HG03097 (cell line): ENCODE results near the gene EVA1A.

Source experiments
- ATAC-seq: cut with Tn5 transposase; IDR thresholded peaks from one replicate; pipeline ENCODE4 v1.9.1; 2021; ENCODE audit not compliant: unreplicated experiment, low FRiP score

The EVA1A gene

GRCh38 chr2:75564026-75564688 lies 3.4 kb upstream of the EVA1A start:
- no peak for ATAC-seq

DNA sequence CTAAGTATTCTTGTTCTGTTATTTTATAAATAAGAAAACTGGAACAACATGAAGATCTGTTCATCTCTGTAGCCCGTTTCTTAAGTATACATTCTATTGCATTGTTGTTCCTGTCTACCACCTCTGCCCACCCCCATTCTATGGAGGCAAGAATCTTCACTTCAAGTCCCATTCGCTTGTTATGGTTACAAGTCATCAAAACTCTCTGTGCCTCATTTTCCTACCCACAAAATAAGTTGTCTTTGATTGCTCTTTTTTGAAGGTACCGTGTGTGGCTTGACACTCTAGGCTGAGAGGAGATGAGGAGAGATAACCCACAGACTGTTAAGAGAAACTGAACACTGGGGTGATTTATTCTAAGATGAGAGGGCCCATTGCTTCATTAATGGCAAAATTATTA lies 2.9 kb upstream of the EVA1A start:
- no peak for ATAC-seq

DNA sequence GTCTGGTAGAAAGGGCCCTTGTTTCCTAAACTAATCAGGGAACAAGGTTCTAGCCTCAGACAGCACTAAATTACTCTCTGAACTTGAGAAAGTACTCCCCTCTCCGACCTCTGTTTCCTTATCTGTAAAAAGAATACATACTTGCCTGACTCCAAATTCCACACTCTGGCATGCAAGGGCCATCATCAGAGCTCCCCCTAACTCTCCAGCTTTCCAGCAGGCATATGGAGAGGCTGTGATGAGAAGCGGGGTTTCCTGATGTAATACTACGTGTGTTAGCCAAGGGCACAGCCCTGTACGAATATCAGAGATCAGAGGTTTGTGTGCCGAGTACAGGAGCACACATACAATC lies 1.8 kb upstream of the EVA1A start:
- ATAC-seq = no peak

DNA sequence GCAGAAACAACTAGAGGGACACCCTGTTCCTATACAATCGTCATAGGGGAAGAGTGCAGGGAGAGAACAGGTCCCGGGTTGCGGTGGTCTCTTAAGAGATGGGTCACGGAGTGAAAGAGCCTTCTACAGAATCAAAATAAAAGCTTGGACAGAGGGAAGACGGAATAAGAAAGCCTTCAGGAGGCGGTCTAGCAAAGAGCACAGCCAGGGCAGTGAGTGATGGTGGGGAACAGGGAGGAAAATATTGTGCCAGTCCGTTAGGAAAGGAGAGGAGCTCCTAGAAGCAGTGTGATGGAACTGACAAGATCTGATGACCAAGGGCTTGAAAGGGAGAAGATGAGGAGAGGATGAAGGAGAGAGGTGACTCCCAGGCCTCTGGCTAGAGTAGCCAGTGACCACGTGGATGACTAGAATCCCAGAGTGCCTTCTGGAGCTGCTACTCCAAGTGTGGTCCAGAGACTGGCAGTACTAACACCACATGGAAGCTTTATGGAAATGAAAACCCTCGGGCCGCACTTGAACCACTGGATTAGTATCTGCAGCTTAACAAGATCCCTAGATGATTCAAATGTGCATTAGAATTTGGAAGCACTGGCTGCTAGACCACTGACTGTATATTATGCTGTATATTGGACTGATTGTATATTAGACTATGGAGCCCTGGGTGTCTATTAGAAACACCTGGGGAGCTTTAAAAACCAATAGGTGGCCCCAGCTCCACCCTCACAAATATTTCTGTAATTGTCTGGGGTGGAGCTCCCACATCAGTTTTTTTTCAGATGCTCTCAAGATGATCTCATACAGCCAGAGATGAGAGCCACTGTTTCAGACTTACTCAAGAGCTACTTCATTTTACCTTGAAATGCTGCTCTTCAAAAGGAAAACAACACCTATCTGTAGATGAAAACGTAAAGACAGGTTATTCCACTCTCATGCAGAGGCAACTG lies 1.1 kb upstream of the EVA1A start:
- ATAC-seq = no peak

- ATAC-seq = no peak
Measured at GRCh38 chr2:75560022-75560767, 544 bp downstream of the EVA1A start.

DNA sequence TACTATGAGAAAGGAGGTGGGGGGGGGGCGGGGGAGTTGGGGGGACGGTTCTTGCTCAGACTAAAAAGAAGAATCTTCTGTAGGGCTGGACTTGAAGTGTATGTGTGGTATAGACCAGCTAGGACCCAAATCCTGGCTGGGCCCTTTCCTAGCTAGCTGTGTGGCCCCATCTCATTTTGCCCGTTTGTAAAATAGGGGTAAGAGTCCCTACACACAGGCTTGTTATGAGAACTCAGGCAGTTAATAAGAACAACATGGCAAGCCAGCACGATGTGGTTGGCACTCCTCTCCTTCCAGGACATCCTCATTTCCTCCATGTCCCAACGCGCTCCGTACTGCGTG lies 1.1 kb downstream of the EVA1A start:
- no peak for ATAC-seq

DNA sequence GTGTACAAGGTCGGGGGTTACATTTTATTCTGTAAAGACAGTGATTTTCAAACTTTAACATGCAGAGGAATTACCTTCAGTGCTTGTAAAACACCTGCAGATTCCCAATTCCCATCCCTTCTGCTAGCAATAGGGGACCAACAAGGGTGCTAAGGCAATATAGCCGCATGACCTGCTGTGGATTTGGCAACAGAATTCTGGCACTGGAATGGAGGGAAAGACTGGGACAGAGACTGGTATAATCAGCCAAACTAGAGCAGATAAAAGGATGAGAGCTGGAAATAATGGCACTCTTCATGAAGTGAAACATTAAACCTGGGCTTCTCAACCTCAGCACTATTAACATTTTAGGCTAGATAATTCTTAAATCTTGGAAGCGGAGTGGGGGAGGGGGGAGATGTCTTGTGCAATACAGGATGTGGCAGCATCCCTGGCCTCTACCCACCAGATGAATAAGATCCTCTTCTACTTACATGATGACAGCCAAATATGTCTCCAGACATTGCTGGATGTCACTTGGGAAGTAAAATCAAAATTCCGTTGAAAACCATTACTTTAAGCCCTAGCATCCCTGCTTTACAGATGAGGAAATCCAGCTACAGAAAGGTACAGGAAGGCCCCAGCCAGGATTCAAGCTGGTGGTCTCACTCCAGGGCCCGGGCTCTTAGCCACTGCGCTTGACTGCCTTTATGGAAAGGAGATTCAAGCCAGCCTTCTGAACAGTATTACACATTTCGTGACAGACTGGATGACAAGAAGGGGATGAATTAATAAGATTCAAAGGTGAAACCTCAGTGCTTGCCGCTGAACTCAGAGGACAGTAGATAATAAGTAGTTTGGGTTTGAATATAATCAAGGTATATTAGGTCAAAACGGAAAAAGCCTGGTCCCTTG lies 1.7 kb downstream of the EVA1A start:
- no peak for ATAC-seq

DNA sequence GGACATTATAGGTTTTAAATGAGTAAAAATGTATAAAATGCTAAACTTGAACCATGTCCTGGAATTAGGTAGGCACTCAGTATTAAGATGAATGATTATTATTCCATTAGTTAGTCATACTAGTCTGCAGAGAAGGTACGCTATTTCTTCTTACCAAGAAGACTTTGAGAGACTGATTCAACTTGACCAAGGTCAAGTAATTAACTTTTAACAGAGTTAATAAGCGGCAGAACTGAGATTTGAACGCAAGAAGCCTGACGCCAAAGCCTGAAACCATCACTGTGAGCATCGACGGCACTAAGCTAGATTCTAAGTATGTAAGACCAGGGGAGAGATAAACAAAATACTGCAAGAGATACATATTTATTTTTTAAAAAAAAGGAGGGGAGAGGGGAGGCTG lies 2.6 kb downstream of the EVA1A start:
- no peak for ATAC-seq

DNA sequence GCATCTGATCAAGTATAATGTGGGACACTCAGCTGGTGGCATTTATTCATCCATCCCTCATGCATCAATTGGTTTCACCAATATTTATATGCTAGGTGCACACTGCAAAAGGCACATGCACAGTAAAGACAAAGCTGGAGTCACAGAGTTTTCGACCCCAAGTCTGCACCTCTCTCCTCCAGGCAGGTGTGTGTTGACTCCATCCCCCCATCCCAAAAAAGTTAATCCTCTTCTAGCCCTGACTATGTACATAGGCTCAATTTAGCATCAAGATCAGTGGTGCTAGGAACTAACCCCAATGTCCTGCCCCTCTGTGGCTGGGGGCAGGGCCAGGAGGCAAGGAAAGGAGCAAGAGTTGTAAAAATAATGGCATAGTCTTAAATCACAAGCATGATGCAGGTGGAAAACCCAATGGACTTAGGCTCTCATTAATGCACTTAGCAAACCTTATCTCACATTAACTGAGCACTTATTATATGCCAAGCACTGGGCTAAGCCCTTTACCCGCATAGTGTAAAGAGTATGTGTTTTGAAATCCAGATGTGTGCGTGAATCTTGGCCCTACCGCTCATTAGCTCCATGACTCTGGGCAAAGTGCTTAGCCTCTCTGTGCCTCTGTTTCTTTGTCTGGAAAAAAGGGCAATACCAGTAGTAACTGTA lies 3.1 kb downstream of the EVA1A start:
- no peak for ATAC-seq

- no peak for ATAC-seq
Measured at GRCh38 chr2:75556679-75557366, 3.9 kb downstream of the EVA1A start.

DNA sequence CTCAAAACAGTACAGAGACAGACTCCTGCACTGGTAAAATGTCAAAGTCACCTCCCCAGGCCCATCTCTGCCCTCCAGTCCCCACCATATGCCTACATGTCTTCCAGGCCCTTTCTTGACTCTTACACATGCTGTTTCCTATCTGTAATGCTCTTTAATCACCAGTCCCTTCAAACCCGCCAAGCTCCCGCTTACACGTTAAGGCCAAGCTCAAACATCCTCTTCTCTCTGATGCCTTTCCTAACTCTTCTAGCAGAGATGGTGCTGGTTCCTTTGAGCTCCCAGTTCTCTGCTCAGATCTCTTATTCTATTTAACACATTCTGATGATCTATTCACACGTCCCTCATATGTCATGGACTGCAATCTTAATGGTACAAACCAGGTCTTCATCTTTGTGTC lies 5.0 kb downstream of the EVA1A start:
- no peak for ATAC-seq

DNA sequence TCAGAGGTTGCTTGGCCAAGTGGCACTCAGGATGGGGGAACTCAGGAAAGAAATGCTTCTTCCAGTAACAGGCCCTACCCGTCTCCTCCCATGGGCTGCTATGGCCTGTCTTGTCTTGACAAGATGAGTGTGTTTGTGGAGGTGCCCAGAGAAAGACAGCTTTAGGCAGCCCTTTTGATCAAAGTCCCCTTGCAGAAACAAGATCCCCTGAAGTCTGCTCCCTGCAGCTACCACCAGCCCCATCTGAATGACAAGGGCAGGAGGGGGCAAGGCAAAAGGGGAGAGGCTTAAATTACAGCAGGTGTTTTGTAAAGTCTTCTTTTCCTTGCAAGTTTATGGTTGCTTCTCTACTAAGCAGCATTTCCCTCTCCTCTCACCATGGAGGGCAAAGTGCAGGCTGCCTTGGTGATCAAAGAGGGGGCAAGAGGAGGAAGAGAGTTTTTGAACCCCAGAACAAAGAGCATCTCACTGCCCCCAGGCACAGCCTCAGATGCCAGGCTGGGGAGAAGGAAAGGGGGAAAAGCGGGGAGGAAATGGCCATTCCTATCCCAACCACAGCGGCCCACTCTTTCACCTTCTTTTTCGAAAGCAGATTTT lies 6.7 kb downstream of the EVA1A start:
- ATAC-seq = no peak

- ATAC-seq = no peak
Measured at GRCh38 chr2:75552222-75552621, 8.5 kb downstream of the EVA1A start.

DNA sequence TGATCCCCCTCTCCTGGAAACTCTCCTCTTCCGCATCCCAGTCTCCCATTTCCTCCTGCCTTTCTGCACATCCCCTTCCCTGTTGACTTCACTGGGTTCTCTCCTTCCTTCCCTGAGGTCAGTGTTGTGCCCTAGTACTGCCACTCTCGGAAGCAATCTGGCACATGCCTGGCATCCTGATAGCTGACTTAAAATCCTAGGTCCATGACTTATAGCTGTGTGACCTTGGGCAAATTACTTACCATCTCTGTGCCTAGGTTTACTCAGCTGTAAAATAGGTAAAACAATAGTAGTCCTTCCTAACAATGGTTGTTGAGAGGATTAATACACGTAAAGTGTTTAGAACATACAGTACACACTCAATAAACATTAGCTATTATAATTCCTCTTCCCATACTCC lies 9.3 kb downstream of the EVA1A start:
- no peak for ATAC-seq

- ATAC-seq = no peak
Measured at GRCh38 chr2:75549401-75550253, 11.1 kb downstream of the EVA1A start.

GRCh38 chr2:75548036-75548573 lies 12.6 kb downstream of the EVA1A start:
- ATAC-seq = no peak

DNA sequence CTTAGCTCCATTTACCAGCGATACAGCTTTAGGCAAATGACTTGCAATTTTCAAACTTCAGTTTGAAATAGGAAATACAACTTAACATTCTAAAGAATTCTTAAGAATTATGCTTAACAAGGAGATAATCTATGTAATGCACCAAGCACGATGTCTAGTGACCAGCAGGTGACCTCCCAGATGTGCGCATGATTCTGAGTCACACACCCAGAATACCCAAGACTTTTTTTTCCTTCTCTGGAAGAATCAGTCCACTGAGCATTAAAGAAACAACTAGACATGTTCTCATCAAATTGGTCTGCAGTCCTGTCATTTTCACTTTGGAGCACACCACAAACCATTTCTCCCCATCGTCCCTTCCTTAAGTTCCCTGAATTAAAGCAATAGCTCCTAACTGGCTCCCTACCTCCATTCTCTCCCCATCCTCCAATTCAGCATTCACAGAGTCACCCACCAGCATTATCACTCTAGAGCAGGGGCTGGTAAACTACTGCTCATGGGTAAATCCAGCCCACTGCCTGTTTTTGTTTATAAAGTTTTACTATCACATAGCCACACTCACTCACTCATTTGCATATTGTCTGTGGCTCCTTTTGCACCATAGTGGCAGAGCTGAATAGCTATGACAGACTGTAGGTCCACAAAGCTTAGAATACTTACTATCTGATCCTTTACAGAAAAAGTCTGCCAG lies 13.2 kb downstream of the EVA1A start:
- ATAC-seq = no peak
